GM12872 (cell line): ENCODE measurements around the gene DLG4.

Experiments
- CTCF ChIP-seq: IDR thresholded peaks from 3 replicates; pipeline ENCODE4 v1.5.1; 2011; ENCODE audit warnings: low read depth, mild to moderate bottlenecking, low read length, moderate library complexity; ENCODE audit not compliant: insufficient read depth

DLG4 gene

GRCh38 chr17:7252176-7253043 is 32.8 kb upstream of the DLG4 start, which contains the start of gene ELP5:
Gene ELP5 (plus strand): TSS chr17:7252215. CDS start chr17:7252551, 336 bp downstream.
- TF ChIP-seq CTCF: peak; percentile 30; the same call in 2 of the 3 replicates

- TF ChIP-seq CTCF: no peak
These were observed 32.1 kb upstream of the DLG4 start, which contains the start of gene CTDNEP1 for GRCh38 chr17:7251661-7252175. Gene CTDNEP1 (minus strand): TSS chr17:7251734. CDS start chr17:7251296, 438 bp downstream.

DNA sequence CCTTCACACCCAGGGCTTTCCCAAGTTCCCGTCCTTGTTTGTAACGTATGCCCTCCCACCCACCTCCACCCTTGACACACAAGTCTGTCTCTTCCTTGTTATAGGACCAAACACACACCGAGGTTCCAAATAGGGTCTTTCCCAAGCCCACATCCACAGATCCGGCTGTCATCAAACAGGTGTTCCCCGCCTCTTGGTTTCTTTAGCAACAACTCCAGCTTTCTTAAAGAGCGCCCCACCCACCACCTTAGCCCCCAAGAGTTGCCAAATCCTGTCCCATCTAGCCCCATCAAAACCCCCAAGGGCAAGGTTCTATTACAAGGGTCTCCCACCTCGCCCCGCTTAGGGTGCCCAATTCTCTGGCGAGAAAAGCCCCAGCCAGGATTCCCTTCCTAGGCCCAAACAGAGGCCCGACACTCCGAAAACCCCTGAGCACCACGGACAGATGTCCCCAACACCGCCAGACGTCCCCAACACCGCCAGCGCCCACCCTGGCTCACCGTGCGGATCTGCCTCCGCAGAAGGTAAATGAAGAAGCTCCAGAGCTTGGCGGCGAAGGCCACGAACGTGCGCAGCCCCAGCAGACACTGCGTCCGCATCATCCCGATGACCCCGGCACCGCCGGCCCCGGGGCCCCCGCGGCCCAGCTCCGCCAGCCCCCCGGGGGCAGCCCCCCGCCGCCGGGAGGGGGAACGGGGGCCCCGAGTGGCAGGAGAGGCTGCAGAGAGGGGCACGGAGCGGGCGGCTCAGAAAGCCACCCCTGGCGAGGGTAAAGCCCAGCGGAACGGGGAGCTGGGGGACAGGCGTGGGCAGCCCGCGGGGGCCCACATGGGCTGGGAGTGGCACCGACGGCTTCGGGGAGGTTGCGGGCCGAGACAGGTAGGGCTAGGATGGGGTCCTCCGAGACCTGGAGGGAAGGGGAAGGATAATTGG is 31.3 kb upstream of the DLG4 start:
- no peak for TF ChIP-seq CTCF

GRCh38 chr17:7249830-7250229 is 30.2 kb upstream of the DLG4 start:
- TF ChIP-seq CTCF: no peak

- no peak for TF ChIP-seq CTCF
These were observed 29.6 kb upstream of the DLG4 start for GRCh38 chr17:7249214-7249613.

DNA sequence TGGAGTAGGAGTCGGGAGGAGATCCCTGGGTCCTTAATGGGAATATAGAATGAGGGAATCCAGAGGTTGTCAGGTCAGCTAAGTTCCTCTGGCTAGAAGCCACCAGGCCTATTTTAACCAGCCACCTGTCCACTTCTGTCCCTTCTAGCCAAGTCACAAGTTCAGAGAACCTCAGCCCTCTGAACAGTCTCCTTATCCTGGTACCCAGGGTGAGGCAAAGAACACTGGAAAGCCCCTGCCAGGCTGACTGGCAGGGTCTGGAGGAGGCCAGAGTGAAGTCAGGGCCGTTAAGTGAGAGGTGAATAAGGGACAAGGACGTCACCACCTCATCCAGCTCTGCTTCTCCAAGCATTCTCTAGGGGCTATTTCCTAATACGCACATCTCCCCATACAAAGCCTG is 29.2 kb upstream of the DLG4 start:
- no peak for TF ChIP-seq CTCF

- TF ChIP-seq CTCF: no peak
These were observed 27.1 kb upstream of the DLG4 start for GRCh38 chr17:7246779-7247178.
